Heart left ventricle (tissue), 13 donors: Measurements from ENCODE around the gene CHCHD4.

Experiments
- CTCF ChIP-seq, 12 donors: fragments of 200-600 bp; sonication (generic) in 4 of 12; IDR thresholded peaks; one replicate each; pipeline versions ENCODE4 v1.5.0 to v1.8.0; 2018 to 2022; ENCODE audit warnings: antibody characterized with exemption in 12 of 12, mild to moderate bottlenecking in 5 of 12
- POLR2A ChIP-seq, 2 donors: fragments of 450-650 bp; IDR thresholded peaks; one replicate each; pipeline ENCODE4 v1.6.1; 2017; ENCODE audit warnings: antibody characterized with exemption in 2 of 2, mild to moderate bottlenecking in 2 of 2, moderate library complexity in 2 of 2
- donor health status: ischemic (EF 13 %, LVEDD 7.1; RV severe dilation, severe dysfunction).
- donor health status: DM: no; HTN: yes; CAD: no.
- donor health status: DM: no; HTN: no; CAD: no.
- donor health status: ischemic (EF 25% LVEDD 6.9; RV normal size, moderate dysfunction).
- donor health status: ischemic (EF 25% LVEDD 5.7; RV mildly dilated, moderate dysfunction).
- donor health status: ischemic (EF 35%, LVEDD 5.7; RV mildly dilated, moderate dysfunction).
- donor health status: nonischemic (EF 11% LVEDD 7.7; RV severe dilation, severe dysfunction).
- donor health status: DM: yes; HTN: yes; CAD: no.
- donor health status: PGD.
- donor health status: ischemic (EF 29% LVEDD 5.4; RV normal size, mild dysfunction).
- donor health status: nonischemic (EF 23%, LVEDD 6.1; RV moderate dilation, normal function).

GRCh38 chr3:14082108-14082657 is 42.5 kb downstream of the CHCHD4 start:
- TF ChIP-seq POLR2A (IDR thresholded peaks at IDR 0.05), result no peak
- TF ChIP-seq CTCF (IDR thresholded peaks at IDR 0.05), result no peak
